NCI-H128 (cell line): ENCODE results near the gene C14orf132.

Source experiments
- DNase-seq: peaks from one replicate; lab custom pipeline; 2025; ENCODE audit not compliant: unreplicated experiment; lab: John Stamatoyannopoulos, UW

C14orf132 gene

DNA sequence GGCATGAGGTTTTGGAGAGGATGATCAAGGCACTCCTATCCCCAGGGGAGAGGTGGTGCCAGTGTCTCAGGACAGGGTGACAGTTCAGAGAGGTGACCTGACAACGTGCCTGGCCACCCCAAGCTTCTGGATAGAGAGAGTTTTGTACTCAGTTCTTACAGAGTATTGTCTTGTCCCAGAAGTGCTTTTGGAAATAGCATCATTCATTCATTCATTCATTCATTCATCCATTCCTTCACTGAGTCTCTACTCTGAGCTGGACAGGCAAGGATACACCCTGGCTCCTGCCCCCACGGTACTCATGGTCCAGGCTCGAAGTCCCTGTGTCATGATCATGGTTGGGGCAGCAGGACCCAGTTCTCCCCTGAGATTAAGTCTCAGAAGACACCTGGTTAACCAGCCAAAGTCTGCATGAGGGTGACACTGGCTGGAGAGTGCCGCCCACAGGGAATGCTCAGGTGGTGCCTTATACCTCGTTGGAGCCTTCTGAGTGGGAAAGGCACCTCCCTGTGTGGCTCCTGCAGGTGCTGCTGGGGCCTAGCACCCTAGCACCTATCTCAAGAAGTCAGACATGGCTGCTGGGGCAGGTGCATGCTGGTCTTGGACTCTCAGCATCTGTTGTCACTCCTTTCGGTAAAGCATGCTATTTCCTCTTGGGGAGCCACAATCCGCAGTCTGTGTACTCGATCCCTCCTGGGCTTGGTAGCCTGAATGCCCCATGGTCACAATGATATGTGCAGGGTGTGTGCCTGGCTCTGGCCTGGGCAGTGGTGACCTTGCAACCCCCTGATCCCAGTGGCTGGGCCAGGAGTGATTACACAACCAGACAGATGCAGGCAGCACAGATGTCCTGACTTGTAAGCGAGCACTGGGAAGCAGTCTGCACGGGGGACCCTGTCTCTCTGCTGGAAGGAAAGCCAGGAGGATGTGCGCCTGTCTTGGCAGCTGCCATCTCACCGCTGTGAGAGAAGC, 57.8 kb downstream of the C14orf132 start:
- no peak for DNase-seq

DNA sequence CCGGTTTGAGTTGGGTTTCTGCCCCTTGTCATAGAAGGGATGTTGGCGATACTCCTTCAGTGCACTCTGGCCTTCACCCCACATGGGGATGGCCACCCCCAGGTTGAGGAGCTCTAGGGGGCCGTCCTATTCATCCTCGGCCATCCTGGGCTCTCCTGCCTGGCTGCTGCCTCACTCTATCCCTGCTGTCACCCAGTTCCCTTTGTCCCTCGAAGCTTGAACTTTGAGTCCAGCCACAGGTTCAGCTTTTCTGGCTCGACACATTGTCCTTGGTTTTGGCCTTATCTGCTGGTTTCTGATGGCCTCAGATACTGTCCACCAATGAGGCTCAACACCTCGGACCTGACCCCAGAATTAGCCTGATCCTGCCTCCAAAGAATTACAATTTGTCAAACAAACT, 58.6 kb downstream of the C14orf132 start:
- DNase-seq, result no peak

DNA sequence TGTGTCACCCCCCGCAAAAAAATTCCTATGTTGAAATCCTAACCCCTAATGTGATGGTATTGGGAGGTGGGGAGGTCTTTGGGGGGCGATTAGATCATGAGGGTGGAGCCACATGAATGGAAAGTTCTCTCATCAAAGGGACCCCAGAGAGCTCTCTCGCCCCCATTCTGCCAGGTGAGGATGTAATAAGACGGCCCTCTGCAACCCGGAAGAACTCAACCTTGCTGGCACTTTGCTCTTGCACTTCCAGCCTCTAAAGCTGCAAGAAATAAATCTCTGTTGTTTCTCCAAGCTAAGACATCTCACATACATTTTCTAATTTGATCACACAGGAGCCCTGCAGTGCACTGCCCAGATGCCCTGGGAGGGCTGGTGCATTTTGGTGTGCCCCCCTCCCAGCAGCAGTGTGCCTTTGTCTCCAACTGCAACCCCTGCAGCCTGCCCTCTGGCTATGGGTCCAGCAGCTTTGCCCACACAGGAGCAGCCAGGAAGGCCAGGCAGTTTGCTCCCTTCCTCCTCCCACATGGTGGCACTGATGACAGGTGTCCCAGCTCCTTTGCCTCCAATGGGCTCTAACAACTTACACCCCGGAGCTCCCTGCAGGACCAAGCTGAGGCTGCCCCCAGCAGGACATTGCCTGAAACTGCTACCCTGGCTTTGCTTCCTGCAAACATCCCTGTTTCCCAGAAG, 59.3 kb downstream of the C14orf132 start:
- DNase-seq, result peak; percentile 67

DNA sequence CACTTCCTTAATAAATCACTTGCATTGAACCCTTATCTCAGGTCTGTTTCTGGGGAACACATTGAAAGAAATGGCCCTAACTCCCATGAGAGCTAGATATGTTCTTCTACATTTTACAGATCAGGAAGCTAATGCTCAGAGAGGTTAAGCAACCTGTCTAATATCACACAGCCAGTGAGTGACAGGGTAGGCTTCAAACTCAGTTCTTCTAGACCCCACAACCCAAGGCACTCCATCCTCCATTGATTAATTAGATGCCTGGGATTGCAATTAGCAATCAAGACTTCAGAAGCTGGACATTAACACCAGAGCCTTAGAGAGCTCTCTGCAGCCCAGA, 59.8 kb downstream of the C14orf132 start:
- DNase-seq, result no peak

DNA sequence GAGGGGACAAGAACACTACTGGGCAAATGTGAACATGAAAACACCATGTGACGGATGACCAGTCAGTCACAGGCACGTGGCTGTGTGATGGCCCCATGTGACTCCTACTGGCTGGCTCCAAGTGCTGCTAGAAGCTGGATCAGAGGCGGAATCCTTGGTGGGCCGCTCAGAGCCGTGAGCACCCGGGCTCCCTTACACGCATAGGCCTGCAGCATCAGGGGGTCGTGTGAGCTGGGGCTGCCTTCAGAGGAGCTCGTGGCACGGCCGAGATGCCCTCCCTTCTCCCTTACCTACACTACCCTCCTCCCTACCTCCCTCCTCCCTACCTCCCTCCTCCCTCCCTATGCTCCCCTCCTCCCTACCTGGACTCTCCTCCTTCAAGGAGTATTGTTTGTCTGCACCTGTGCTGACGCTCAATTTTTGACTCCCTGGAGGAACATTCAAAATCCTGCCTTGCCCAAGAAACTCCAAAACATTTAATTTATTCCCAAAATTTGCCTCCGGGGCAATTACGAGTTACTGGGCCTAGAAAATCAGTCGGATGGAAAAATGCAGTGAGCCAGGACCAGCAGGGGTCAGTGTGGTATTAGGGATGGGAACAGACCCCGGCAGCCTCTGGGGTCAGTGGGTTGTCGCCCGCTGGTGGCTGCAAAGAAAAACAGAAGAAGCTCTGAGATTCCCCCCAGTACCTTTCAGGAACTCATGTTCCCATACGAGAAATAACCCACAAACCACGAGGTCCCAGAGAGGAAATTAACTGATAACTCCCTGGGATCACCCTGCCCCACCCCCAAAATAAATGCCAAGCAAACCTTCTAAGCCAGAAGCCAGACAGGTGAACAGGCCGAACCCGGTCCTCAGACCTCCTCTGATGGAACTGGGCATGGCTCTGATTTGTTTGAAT, 61.3 kb downstream of the C14orf132 start:
- DNase-seq, result peak; percentile 68

DNA sequence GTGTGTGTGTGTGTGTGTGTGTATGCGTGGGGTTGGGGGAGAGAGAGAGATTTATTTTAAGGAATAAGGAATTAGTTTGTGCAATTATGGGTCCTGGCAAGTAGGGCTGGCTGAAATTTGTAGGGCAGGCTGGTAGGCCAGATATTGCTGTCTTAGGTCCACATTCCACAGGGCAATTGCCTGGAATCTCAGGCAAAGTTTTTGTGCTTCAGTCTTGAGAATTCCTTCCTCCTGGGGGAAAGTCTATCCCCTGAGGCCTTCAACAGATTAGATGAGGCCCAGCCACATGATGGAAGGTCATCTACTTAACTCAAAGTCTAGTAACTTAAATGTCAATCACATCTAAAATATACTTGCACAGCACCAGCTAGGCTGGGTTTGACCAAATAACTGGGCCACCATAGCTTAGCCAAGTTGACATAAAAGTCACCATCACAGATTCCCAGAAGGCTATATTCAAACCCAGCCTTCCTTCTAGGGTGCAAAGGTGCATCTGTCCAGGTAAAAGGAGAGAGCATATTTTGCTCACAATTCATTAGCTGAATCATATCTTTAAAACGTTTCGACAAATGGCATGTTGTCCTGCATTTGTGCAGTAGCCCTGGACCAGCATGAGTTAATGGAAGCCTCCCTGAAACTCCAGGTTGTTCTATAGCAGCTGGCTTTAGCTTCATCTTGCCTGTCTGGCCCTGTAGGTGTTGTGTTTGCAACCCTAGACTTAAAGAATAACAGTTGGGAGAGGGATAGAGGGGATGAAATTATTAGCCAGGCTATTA, 63.1 kb downstream of the C14orf132 start:
- no peak for DNase-seq

DNA sequence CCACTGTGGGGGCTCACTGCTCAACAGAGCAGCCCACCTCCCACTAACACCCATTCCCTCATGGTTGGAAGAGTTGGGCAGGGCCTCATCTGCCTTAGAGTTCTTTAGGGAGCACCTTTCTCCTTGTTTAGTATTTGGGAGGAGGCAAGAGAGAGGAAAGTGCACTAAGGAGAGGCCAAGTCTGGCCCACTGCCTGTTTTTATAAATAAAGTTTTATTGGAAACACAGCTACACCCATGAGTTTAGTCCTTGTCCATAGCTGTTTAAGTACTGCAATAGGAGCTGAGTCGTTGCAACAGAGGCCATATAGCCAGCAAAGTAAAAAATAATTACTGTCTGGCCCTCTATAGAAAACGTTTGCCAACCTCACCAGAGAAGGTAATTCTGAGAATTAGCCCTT, 63.9 kb downstream of the C14orf132 start:
- no peak for DNase-seq

DNA sequence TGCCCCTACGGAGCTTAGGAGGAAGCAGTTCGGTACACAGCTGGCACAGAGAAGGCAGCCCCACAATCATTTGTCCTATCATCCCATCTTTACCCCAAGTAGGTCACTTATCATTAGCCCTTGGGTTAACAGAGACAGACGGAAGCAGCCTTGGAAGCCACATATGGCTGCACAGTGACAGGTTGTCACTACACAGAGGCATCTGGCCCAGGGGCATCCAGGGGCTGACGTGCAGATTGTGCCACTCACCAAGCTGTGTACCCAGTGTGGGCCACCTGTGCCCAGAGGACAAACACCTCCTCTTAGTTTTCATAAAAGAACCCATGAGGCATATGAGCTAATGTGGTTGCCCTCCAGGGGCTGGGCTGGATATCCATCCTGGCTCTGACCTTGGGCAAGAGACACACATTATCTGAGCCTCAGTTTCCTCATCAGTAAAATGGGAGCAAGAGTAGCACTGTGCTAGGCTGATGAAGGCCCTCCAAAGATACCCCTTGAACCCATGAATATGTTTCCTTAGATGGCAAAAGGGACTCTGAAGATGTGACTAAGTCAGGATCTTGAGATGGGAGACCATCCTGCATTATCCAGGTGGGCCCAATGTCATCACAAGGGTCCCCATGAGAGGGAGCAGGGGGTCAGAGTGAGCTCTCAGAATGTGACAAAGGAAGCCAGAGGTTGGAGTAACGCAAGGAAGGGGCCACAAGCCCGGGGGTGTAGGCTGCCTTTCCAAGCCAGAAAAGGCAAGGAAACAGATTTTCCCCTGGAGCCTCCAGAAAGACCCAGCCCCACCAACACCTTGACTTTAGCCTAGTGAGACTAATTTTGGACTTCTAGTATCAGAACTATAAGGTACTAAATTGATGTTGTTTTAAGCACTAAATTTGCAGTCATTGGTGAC, 64.6 kb downstream of the C14orf132 start:
- no peak for DNase-seq

DNA sequence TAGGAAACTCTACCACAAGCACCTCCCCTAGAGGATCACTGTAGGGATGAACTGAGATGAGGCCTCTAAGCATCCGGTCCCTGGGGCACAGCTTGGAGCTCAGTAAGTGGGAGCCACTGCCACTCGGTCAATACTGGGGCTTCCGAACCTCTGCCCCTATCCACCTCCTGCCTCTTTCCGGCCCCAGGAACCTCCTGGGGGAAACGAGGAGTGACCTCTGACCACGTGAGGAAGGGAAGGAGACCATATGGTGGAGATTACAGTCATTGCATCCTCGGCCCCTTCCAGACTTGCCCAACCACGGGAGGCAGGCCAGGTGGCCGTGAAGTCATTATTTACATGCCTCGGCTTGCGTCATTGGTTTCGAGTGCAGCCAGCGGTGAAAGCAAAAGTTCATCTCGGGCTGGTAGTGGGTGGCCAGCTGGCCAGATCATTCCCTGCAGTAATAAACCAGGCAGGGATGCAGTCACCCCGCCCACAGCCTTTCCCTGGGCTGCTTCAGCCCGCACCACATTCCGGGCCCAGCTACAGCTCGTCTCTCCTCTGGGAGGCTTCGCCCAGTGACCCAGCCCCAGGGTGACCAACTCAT, 65.4 kb downstream of the C14orf132 start:
- no peak for DNase-seq

DNA sequence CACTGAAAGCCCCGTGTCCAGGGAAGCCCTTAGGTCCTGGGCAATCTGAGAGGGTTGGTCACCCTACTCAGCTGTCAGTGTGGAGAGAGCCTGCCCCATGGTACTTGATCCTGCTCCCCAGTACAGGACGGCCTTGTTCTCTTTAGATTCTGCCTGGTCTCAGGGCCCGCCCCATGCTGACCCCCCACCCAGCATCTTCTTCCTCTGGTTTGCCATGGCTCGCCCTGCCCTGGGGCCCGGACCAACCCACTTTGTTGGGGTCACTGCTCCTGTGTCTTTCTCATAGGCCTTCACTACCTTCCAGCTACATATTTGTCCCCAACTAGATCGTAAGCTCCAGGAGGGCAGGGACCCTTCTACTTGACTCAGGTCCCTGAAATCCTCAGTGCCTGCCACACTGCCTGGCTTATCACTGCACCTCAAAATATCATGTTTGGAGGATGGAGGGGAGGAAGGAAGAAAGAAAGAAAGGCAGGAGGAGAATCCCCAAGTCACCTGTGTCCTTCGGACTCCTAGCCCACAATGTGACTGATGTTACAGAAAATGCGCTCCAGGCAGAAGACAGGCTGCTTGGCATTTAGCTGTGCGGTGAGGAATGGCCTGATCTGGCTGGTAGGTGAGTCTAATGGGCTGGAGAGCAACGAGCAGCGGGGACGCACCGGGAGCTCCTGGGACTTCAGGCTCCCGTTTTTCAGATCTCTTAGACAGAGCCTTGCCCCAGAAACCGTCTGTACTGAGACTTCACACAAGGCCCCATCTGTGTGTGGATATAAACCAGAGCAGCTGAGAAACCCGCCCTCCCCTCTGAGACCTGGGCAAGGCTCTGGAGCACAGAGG, 66.1 kb downstream of the C14orf132 start:
- DNase-seq, result no peak

DNA sequence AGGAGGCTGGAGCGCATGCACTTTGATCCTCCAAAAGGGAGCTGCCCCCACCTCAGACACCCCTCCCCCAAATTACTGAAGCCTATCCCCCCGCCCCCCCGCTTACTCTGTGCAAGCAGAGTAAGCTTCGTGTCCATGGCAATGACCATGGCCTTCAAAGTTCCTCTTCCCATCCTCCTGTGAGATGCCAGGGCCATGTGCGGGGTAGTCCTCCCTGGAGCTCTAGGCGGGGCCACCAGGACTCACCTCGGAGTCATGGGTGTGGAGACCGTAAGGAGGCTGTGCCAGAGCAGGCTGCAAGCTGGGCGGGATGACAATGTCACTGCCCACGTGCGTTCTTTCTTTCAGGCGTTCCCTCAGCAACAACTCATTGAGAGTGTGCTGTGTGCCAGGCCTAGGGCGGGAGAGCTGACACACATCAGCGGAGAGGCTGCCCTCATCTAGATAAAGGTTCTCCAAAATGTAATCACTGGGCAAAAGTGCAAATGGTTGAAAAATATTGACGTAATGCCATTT, 66.8 kb downstream of the C14orf132 start:
- no peak for DNase-seq

DNA sequence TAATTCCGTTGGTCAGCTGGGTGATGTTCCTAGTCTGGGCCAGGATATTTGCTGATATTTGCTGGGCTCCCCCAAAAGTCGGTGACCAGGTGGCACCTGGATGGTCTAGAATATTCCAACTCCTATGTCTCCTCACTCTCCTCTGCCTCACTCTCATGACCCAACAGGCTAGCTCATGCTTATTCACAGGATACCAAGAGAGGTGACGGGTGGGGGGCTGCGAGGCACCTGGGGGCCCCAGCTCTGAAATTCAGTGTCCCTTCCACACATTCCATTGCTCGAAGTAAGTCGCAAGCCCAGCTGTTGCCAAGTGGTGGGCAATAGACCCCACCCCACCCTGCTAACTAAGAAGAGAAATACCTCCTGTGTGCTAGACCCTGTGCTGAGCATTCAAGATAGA, 67.7 kb downstream of the C14orf132 start:
- DNase-seq, result no peak

DNA sequence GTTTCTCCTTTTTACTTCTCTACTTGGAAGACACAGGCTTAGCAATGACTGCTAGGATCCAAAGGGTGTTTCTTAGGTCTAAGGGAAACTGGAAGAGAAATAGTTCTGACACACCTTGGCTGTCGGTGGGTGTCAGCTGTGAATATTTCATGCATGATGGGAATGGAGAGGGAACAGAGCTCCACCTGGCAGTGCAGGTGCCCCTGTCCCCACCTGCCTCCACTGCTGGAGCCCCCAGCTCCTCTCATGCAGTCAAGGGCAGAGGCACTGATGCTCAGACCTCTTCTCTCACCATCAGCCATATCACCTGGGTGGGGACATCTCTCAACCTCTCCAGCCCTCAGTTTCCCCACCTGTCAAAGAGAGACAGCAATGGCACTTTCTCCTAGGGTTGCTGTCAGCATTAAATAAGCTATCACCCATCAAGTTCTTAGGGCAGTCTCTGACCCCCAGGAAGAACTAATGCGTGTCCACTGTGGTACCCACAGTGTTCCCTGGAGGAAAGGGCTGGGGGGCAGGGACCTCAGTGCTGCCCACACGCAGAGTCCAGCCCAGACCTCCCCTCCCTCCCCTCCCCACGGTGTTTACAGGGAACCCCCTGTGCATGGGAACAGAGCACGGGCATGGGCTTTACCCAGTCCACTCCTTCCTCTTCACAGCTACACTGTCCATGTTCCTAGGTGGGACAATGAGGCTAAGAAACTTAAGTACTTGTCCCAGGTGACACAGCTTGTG, 69.1 kb downstream of the C14orf132 start:
- no peak for DNase-seq

DNA sequence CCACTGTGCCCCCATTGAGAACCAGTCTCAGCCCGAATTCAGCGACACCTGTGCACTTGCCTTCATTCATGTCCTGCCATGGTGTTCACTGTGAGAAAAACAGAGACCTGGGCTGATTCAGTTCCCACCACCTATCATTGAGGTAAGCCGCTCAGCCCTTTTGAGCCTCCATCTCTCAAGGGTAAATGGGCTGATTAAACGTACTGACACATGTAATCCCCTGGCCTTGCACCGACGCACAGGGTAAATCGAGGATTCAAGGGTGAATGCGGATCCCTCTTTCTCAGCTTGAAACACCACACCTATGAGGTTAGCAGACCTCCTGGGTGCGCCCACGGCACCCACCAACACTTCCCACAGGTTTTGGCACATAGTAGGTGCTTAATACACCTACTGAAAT, 69.7 kb downstream of the C14orf132 start:
- DNase-seq, result no peak

DNA sequence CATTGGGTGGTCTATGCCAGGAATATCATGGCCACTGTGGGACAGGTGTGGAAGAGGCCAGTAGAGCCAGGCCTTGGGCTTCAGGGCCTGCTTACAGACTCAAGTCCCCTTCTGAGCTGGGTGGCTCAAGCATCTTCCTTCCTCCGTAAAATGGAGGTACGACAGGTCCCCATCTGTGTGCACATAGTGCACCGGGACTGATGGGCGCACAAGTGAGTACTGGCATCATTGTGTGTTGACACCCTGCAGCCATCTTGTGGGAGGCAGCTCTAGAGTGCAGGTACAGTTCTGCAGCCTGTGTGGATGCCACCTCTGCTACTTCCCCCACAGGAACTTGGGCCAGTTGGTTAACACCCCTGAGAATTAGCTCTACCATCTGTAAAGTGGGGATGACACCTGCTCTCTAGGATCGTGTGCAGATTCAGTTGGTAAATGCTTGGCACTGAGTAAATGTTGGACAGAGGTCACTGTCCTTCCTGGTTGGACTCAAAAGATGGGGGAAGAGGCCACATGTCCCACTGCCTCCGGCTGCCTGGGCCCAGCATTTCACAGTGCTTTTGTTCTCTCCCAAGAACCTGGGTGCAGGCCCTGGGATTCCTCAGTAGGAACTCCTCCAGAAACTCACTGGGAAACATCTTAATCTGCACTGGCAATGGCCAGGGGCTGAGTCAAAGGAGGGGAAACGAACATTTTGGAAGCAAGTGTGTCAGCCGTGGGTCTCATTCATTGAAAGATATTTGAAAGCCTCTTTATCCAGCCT, 70.6 kb downstream of the C14orf132 start:
- no peak for DNase-seq

DNA sequence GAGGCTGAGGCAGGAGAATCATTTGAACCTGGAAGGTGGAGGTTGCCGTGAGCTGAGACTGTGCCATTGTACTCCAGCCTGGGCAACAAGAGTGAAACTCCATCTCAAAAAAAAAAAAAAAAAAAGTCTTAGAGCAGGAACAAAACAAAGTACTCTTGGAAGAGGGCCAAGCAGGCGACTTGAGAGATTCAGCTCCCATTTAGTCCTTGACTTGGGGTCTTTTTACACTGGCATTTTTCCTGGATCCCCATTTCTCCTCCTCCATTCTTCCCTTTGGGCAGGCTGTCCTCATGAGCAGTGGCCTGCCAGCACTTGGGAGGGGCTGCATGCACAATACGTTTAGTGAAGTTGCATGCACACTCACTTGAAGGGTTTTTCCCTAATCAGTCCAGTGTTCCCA, 72.9 kb downstream of the C14orf132 start:
- DNase-seq, result no peak

DNA sequence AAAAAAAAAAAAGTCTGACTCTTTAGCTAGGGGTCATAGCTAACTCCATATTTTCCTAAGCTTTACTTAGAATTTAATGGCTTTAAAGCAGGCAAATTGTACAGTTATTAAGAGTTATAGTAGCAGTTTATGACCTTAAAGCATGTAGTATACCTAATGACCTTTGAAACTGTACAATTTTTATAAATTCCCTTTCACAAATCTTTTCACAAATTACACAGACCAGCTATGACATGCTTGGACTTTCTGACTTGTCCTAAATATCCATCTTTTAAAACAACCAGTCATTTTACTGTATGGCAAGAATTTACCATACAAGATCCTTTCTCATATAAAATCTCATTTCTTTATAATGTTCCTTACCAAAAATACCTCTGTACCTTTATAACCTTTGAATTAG, 74.8 kb downstream of the C14orf132 start:
- no peak for DNase-seq
